AG08396 (cell line): Measurements from ENCODE around the gene SHOC1.
"Not testable (repeated sequence)": the region's sequence is repeated elsewhere in the genome, so short reads cannot be mapped to it uniquely, and the experiment has no call there.

Source experiments
- DNase-seq: peaks from one replicate; pipeline ENCODE4 v3.0.0; 2012; ENCODE audit warnings: low spot score, mixed read lengths

The SHOC1 gene

DNA sequence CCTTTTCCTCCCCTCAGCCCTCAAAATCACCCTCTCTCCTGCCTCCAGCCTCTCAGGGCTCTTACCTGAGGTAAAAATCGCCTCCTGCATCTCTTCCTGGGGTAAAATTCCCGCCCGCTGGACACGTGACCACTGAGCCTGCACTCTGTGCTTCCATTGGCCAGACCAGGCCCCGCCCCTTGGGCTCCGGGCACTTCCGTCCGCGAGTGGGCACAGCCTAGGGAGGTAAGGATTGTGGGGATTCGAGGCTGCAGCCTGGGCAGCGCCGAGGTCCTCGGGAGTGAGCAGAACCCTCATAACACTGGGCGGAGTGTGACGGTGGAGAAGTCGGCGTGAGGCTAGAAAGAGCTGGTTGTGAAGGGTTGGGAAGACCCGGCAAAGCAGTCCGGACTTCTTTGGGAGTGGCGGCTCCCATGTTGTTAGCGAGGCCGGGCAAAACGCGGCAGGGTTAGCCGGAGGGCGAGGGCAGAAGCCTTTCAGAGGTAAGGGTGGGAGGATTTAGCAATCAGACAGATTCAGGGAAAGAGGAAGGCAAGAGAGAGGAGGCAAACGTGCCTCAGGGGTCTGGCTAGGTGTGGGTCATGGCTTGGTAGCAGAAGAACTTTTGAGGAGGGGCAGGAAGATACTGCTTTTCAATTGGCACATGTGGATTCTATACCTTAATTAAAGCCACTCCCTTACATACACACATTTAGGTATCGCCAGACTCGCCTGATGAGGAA is at the start of gene SHOC1:
Gene SHOC1, minus strand, starts transcription at position 103 of the 722 bp plus-strand sequence. CDS start 3,519 bp downstream, outside the sequence.
- no peak for DNase-seq

DNA sequence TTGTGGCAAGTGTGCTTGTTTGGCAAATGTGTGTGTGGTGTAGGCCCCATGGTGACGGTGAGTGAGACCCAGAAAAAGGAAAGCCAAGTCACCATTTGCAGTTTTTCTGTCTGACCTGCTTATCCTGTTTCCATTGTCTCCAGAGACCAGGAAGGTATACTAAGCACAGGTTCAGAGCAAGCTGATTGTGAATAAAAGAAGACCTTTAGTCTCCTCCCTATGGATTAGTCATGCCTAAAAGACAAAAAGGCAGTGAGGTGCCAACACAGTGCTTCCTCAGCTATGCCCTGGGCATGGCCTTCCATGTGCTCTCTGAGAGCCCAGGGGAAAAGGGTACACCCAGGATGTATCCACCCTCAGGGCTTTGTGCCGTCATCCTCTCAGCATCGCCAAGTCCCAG is 49.2 kb upstream of the SHOC1 start:
- no peak for DNase-seq

DNA sequence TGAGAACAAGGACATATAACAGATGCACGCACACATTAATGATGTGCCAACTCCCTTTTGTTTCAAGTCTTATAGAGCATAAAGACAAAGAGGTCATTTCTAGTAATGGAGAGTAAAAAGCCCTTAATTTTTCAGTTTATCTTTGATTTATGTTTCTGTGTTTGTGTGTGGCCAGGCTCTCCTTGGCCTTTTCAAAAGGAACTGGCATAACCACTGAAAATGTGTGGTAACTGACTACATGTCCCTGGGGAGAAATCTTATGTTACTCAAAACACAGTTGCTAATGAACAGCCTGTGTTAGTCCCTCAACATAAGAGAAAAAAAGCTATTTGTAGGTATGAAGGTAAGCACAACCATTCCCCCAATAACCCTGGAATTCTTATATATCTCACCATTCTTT is 47.6 kb upstream of the SHOC1 start:
- DNase-seq, result no peak

DNA sequence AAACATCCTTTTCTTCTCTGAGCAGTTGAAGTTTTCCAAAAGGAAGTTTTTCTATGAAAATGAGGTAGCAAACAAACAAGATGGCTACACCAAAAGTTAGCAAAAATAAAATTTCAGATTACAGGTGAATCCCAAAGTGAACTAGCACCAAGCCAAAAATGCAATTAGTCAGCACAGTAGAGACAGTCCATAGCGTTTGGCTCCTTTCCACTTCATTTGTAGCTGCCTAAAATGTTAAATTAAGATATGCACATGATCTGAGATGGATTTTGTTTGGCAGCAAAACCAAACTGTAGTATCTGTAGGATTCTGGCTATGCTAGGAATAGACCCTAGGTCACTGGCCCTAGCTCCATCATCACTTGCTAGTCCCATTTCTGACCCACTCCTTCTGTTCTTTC is 45.7 kb upstream of the SHOC1 start:
- no peak for DNase-seq

DNA sequence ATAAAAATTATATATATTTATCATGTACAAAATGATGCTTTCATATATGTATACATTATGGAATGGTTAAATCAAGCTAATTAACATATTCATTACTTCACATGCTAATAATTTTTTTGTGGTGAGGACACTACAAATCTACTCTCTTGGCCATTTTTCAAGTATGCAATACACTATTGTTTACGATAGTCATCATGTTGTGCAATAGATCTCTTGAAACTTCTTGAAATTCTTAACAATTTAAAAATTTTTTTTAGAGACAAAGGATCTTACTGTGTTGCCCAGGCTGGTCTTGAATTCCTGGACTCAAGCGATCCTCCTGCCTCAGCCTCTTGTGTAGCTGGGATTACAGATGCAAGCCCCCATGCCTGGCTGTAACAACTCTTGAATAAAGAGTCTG is 45.2 kb upstream of the SHOC1 start:
- DNase-seq, result no peak

DNA sequence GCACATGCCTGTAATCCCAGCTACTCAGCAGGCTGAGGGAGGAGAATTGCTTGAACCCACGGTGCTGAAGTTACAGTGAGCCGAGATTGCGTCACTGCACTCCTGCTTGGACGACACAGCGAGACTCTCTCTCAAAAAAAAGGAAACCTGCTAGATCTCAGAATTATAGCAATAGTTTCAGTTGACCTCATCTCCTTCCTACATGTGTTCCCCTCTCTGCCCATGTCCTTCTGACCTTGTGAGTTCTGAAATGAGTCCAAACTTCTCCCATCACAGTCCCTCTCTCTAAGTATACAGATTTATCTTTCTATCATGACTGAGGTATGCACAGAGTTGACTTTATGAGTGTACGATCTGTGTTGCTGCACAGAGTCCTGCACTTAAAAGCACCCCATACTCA is 44.6 kb upstream of the SHOC1 start:
- DNase-seq, result no peak

DNA sequence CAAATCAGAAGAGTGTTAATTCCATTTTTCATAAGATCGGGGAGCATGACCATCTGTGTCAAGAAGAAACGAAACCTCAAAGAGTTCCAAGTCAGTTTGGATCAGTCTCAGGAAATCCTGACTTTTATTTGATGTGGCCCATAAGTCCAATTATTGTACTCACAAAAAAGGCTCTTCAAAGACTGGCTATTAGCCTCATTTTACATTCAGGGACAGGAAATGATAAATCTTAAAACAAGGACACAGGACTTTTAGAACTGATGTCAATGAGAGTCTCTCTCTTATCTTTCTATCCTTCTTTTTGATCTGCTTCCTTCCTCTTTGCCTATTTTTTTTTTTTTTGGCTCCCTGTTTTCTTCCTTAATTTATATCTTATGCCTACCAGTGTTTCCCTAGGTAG is 43.7 kb upstream of the SHOC1 start:
- no peak for DNase-seq

DNA sequence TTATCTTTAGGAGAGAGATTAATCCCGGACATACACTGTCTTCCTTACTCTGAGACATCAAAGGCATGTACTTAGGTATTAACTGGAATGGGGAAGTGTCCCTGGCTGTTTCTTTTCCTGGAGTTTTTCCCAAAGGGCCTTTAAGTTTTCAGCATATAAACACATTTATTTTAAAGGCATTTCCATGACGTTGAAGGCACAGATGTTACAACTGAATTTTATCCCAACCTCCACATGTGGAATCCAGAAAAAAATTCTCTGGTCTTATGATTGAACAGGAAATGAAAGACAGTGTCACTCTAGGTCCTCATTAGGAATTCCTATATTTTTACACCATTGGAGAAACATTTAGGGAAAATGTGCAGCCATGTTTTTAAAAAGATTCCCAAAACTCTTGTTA is 41.6 kb upstream of the SHOC1 start:
- DNase-seq, result no peak

DNA sequence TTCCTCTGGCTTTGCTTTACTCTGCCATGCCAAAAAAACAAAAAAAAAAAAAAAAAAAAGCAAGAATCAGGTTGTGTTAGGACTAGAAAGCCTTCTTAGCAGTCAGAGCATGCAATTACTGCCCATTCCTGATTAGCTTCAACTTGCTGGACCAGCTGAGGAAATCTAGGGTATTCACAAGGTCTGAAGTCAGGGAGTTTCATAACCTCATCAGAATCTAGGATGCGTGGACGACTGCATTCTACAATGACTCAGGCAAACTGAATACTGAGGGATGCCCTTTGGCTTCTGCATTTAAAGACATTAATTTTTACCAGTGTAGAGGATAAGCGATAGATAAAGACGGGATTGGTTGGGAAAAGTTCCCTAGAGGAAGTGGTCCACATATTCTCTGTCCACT is 39.2 kb upstream of the SHOC1 start:
- DNase-seq, result no peak

DNA sequence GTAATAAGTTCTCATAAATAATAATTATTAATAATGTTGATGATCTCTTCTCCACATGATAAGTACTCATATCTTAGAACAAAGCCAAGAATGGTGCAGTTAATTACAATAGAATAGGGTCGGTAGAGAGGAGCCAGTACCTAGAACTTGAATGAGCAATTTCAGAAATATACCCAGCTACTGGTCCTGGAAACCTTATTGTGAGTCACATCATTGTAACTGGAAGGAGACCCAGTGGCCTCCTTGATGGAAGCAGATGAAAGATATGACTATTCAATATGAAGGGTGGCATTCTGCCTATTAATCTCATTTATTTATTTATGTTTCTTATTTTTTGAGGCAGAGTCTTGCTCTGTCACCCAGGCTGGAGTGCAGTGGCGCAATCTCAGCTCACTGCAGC is 37.7 kb upstream of the SHOC1 start:
- DNase-seq, result no peak

DNA sequence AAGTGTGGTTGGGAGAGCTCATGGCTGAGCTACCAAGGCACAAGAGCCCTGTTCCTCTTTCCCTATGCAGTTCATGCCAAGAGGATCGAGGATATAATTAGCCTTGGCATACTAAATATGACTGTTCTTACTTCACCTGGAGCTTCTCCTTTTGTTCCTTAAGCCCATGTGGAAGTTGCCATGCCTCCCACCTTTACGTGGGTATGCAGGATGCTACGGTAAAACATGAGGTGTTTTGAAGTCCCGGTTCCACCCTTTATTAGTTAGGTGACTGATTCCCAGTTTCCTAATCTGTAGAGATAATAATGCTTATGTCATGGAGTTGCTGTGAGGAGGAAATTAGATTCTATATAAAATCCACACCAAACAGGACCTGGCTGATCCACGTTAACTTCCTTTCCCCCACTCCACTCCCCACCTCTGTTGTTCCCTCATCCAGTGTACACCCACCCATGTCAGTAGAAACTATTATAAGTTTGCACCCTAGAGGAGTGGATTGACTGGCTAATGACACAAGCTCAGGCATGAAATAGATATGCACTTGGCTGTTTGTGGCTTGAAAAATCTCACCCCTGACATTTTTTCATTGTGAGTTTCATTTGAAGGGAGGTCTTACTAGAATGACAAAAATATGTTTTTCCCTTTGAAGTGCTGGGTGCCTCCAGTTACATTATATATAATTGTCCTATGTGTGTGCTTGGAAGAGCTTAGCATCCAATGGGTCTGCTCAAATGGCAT is 36.8 kb upstream of the SHOC1 start:
- DNase-seq, result no peak

DNA sequence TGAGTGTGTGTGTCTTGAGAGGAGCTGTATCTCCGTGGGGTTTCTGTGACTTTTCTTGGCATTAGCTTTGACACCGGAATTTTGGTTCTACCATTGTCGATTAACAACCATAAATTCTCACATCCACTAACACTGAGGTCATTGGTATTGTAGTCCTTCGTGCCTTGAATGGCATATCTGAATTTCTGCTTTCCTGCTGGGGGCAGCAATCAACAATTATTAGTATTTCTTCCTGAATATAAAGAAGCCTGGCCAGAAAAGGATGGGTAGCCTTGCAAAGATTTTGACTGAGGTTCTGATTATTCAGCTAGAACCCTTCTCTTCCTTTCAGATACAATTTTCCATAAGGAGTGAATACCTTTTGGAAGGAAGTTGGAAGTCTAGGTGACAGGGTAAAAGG is 33.5 kb upstream of the SHOC1 start:
- DNase-seq, result no peak

DNA sequence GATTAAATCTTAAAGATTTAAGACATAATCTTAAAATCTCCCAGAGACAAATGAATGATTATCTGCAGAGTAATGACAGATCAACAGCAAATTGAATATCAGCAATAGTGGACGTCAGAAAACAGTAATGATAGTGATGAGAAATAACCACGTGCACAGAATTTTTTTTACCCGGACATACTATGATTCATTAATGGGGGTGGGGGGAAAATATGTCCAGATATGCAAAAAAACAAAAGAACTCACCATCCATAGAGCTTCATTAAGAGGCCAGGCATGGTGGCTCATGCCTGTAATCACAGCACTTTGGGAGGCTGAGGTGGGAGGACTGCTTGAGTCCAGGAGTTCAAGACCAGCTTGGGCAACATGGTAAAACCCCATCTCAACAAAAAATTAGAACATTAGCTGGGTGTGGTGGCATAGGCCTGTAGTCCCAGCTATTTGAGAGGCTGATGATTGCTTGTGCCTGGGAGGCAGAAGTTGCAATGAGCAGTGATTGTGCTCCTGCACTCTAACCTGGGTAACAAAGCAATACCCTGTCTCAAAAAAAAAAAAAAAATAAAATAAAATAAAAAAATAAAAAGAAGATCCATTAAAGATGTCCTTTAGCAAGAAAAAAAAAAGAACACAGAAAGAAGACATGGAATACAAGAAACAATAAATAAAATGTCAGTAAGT is 30.9 kb upstream of the SHOC1 start:
- DNase-seq, result no peak

DNA sequence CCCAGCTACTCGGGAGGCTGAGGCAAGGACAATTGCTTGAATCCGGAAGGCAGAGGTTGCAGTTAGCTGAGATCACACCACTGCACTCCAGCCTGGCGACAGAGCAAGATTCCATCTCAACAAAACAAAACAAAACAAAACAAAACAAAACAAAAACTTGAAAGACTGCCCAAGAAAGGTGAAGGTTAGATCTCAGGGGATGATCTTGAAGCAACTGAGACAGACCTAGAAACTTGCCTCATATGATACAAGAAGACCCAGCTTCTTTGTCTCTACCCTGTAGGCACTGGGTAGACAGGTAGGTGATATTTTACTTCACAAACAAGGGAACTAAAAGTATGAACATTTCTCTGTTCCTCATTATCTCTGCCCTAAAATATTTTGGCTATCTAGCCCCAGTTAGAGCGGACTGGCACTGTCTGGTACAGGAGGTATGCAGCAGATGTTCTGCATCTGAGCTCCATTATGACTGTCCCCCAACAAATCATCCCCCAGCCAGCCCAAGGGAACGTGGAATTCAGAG is 26.3 kb upstream of the SHOC1 start:
- DNase-seq, result no peak

DNA sequence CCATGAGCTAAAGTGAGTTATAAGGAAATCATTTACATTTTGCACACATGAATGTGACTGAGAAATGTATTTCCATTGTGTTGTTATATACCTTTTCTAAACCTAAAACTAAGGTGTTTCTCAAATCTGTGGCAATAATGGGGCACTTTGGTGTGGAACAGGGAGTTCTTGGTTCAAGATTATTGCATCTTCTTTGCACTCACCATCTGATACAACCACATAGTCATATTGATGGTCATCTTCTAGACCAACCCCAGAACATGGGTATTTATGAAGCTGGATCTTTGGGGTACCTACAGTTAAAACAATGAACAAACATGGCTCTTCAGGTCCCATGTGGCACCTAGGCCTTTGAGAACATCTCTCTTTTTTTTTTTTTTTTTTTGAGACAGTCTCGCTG is 24.6 kb upstream of the SHOC1 start:
- DNase-seq, result no peak

DNA sequence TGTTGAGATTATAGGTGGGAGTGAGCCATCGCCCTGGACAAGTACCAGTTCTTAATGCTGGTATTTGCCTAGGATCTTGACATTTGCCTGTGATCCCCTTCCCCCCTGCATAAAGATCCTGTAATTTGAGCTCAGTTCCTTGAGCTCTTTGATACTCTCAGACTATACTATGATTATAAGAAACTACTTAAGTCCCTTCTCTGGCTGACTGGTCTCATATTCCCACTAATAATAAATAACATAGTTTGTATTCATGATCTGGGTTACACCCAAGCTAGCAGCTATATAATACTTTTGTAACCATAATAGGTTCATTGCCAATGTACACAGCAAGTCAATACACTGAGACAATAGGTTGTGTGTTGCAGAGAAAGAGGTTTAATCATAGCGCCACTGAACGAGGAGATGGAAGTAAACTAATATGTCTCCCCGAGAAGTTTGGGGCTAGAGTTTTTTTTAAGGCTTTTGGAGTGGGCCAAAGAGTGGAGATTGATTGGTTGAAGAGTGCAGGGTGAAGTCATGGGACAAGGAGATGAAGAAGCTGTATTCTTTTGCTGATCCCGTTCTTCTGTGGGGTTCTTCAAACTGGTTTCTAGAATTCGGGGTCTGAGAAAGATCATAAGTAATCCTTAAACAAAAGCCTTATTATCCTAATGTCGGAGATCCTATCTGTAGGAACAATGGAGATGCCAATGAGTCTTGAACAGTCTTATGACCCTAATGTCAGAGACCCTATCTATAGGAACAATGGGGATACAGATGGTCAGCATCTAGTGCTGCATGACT is 20.7 kb upstream of the SHOC1 start:
- DNase-seq, result no peak

DNA sequence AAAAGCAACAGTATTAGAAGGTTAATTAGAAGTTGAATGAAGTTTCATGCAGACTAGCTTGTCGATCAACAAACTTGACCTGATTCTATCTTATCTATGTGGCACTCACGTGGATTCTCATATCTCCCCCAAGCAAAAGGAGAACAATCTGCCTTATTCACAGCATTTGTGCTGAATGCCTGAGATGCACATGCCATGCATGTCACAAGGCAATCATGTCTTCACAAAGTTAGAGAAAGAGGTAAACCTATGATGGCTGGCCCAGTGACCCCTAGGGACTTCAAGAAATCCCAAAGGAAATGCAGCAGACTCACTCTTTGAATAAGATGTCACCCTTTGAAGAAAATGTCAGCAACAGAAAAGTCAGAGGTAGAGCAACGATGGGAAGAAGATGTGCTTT is 17.6 kb upstream of the SHOC1 start:
- no peak for DNase-seq

DNA sequence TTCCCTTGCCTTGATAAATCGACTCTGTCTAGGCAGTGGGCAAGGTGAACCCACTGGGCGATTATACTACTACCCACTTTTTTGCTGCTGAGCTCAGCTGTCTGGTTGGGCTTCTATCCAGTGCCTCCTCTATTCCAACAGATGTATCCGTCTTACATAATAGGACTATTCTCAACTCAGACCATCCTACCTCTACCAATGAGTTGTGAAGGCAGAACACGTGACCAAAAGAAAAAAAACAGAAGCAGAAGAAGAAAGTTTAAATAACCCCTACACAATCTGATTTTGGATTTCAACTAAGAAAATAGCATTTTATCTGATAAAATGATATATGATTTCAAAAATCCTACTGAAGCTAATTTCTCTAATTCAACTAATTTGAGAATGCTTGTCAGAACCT is 16.2 kb upstream of the SHOC1 start:
- DNase-seq, result no peak

DNA sequence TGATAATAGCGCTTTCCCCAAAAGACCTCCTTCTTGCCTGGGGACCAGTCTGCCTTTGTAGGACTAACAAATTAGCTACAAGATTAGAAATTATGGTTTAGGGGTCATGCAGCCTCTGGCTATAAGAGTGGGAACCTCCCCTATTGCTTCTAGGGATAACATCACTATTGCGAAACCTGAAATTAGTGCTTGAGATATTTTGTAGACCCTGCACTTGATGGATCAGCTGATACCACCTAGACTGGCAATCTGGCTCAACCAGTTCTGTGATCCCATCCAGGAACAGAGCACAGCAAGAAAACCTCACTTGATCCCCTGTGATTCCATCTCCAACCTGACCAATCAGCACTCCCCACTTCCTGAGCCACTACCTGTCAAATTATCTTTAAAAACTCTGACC is 15.7 kb upstream of the SHOC1 start:
- not testable (repeated sequence) for DNase-seq

DNA sequence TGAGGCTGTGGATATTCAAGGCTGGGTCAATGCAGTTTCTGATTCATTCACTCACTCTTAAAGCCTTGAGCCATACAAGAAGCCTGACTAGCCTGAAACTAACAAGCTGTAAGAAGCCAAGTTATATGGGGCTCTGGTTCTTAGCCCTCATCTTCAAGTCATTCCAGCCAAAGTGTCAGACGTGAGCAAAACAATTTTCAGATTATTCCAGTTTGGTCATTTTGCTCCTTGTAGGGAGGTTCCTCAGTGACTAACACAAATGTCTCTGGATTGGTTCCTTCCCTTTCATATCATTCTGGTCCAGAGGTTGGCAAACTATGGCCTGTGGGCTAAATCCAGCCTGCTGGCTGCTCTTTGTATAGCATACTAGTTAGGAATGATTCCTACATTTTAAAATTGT is 12.5 kb upstream of the SHOC1 start:
- no peak for DNase-seq

DNA sequence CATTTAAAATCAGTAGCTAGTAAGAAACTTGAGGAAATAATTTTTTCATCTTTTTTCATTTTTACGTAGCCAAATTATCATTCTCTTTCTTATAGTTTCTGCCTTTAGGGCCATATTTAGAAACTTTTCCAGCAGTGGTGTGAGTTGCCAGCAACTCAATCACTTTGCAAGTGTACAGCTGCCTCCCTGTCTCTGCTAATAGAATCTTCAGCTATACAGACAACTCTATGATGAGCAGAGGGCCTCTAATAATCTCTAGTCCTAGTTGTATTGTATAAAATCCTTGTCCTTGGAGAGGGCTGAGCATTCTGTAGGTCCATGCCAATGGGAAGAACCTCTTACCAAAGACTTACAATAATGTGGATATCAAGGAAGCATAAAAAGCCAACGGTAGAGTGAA is 11.5 kb upstream of the SHOC1 start:
- DNase-seq, result no peak

DNA sequence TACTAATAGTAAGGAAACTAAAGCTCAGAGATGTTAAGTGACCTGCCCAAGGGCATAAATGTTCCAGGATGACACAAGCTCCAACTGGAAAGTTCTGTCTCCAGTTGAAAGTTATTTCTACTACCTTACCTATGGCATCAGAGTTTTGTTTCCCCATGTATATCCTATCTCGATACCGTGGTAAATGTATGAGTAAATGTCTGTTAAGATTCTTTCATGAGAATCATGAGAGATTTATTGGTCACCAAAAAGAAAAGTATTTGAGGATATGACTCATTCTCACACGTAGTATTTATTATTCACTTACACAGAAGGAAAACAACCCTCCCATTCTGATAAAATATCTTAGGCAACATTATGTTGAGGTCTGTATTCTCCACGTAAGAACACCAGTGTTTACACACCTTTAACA is 11.1 kb upstream of the SHOC1 start:
- peak; percentile 24 for DNase-seq
